Activated T-helper 9 cell treated with anti-CD3 and anti-CD28 coated beads, Interleukin-2, amount 50 U/mL, for 16 hours (primary cell): ENCODE data around the gene CRHR1.

Experiments used
- DNase-seq: peaks from one replicate; pipeline ENCODE4 v3.0.0-alpha.2; 2020; ENCODE audit warnings: low read depth

Gene CRHR1

GRCh38 chr17:45790296-45790922 lies 6.3 kb downstream of the CRHR1 start:
- DNase-seq: no peak

- DNase-seq: no peak
Measured at GRCh38 chr17:45791041-45791582, 7.0 kb downstream of the CRHR1 start.

- DNase-seq: no peak
Measured at GRCh38 chr17:45791935-45792334, 7.8 kb downstream of the CRHR1 start.

- no peak for DNase-seq
Measured at GRCh38 chr17:45792437-45792836, 8.3 kb downstream of the CRHR1 start.

- DNase-seq: no peak
Measured at GRCh38 chr17:45792995-45793755, 9.1 kb downstream of the CRHR1 start.

GRCh38 chr17:45793999-45794540 lies 9.9 kb downstream of the CRHR1 start:
- no peak for DNase-seq

GRCh38 chr17:45794840-45795239 lies 10.7 kb downstream of the CRHR1 start:
- DNase-seq: no peak

GRCh38 chr17:45800816-45801215 lies 16.7 kb downstream of the CRHR1 start:
- no peak for DNase-seq

GRCh38 chr17:45801421-45801820 lies 17.3 kb downstream of the CRHR1 start:
- DNase-seq: no peak

GRCh38 chr17:45808845-45809244 lies 24.7 kb downstream of the CRHR1 start:
- DNase-seq: no peak

GRCh38 chr17:45809499-45809898 lies 25.4 kb downstream of the CRHR1 start:
- no peak for DNase-seq

GRCh38 chr17:45812102-45812501 lies 28.0 kb downstream of the CRHR1 start:
- no peak for DNase-seq

GRCh38 chr17:45813048-45813725 lies 29.1 kb downstream of the CRHR1 start:
- no peak for DNase-seq

- no peak for DNase-seq
Measured at GRCh38 chr17:45814622-45815606, 30.8 kb downstream of the CRHR1 start.

GRCh38 chr17:45815752-45816151 lies 31.6 kb downstream of the CRHR1 start:
- DNase-seq: no peak

- DNase-seq: no peak
Measured at GRCh38 chr17:45818041-45818440, 33.9 kb downstream of the CRHR1 start.

GRCh38 chr17:45818699-45819098 lies 34.6 kb downstream of the CRHR1 start:
- DNase-seq: no peak

- no peak for DNase-seq
Measured at GRCh38 chr17:45819632-45820031, 35.5 kb downstream of the CRHR1 start.

- DNase-seq: no peak
Measured at GRCh38 chr17:45820052-45820780, 36.1 kb downstream of the CRHR1 start.

- DNase-seq: no peak
Measured at GRCh38 chr17:45821147-45821546, 37.0 kb downstream of the CRHR1 start.

GRCh38 chr17:45823598-45823997 lies 39.5 kb downstream of the CRHR1 start:
- DNase-seq: no peak
